ENCODE data around the gene WDR55. TPM values are rescaled to one million over a fixed set of nuclear protein-coding genes. Genes with fewer than 3 reads are reported as not detected.
A peak's percentile ranks its signal among the peaks of the same experiment; 100 is the strongest.
"Not testable (repeated sequence)": the region's sequence is repeated elsewhere in the genome, so short reads cannot be mapped to it uniquely, and the experiment has no call there.

The WDR55 gene
- total RNA-seq, 2 donors from 2014 or later: 38.2 to 46.3 TPM

- DNase-seq: no peak
- no peak for ATAC-seq
- intact Hi-C loops (cut with DNase I, micrococcal nuclease): no loop called here
These were observed 29.6 kb downstream of the WDR55 start for GRCh38 chr5:140694276-140694675.

- DNase-seq: no peak
- intact Hi-C loops (cut with DNase I, micrococcal nuclease): no loop called here
- ATAC-seq: no peak
These were observed 32.3 kb downstream of the WDR55 start for GRCh38 chr5:140696891-140697492.

DNA sequence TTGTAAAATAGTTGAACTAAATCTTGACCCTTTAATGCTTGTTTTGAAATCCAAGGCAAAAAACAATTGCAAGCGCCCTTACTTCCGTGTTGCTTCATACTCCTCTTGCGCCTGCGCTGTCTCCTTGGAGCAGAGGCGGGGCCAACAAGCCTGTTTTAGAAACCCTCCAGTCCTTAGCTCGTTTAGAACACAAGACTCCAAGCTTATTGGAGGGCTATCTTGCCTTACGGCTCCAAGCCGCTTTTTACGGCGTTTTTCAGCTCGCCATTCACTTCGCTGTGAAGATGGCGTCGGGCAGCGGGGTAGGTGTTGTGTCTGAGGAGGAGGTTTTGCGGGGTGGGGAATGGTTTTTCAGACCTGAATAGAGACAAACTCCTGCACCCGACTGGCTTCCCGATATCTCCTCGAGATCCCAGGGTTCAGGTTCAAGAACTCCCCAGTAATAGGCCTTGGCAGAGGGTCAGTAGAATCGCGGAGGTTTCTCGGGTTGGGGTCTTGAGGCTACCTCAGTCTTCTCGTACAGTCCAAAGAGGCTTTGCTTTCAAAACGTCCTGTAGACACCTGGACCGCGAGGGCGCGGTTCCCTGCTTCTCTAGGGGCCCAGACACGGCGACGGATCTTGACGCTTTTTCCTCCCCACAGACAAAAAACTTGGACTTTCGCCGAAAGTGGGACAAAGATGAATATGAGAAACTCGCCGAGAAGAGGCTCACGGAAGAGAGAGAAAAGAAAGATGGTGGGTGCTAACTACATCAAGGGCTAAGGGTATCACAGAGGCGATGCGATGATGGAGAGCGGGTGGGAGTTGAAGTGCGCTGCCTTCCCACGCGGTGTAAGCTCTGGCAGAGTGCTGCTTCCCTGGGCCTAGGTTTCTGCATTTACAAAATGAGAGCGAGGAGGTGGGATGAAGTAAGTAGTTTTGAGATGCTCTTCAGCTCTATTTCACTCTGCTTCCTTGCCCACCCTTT is 35.8 kb downstream of the WDR55 start, which contains the start of gene ZMAT2:
TSS of gene ZMAT2 (plus strand) at position 271 of the 968 bp plus-strand sequence. CDS start at position 285, 14 bp downstream.
- DNase-seq: peak; percentile 96
- intact Hi-C loops (cut with DNase I, micrococcal nuclease): no loop called here
- peak; percentile 99 for ATAC-seq

DNA sequence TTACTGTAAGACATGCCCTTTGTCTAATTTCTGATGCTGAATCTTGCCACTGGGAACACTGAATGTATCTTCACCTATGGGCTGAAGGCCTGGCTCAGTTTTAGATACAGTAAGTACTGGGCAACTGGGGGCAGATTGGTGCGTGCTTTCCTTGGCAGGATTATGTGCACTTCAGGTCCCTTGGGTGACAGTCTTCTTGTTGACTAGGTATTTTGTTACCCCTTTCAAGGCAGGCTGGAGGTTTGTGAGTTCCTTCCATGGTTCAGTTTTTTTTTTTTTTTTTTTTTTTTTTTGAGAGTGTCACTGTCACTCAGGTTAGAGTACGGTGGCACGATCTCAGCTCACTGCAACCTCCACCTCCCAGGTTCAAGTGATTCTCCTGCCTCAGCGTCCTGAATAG is 43.1 kb downstream of the WDR55 start:
- ATAC-seq (no peak), DNase-seq (no peak)
- intact Hi-C loops (cut with DNase I, micrococcal nuclease): no loop called here

- DNase-seq; ATAC-seq; intact Hi-C loops (cut with DNase I, micrococcal nuclease): not testable (repeated sequence)
These were observed 44.1 kb downstream of the WDR55 start for GRCh38 chr5:140708787-140709186.

DNA sequence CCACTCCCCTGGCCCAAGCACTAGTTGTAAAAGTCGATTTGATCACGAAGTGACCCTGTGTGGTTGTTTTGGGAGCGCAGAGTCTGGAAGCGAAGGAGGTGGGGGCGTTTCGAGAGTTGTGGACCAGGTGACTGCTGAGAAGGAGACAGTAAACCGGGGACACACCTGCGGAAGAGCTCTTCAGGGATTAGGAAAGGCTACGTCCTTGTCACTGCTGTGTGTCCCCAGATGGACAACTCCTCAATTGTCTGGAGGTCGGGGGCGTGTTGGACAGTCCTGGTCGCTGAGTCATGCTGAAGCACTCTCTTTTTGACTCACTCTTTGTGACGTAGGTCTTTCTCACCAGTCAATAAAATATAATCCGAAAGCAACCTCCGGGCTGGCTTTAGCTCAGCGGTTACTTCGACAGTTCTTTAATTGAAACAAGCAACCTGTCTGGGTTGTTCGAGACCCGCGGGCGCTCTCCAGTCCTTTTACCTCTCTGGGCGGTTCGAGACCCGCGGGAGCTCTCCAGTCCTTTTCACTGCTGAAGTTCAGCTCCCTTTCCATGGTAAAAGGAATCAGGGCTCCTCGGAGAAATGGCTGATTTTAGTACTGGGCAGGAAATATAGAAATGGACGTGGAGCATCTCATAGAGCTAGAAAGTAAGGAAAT is 46.3 kb downstream of the WDR55 start:
- ATAC-seq: peak; percentile 84
- intact Hi-C loops (cut with DNase I, micrococcal nuclease): no loop called here
- peak; percentile 85 to 90 for DNase-seq

DNA sequence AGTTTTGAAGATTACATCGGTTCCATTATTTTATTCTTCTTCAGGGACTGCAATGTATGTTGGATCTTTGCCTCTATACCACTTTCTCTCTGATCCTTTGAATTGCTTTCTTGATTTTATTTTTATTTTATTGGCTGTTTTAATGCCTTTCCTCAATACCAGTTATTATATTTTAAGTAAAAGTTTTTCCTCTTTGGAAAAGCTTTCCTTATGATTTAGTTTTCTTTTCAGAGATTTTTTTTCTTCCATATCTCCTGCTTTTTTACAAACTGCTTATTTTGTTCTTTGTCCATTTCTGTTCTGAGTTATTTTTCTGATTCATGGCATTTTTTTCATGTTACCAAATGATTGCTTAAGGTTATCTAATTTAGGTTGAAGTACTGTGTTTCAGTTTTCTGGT is 47.1 kb downstream of the WDR55 start:
- DNase-seq: no peak
- intact Hi-C loops (cut with DNase I, micrococcal nuclease): no loop called here
- no peak for ATAC-seq

- intact Hi-C loops (cut with DNase I, micrococcal nuclease): no loop called here
- no peak for DNase-seq
- no peak for ATAC-seq
These were observed 48.9 kb downstream of the WDR55 start for GRCh38 chr5:140713562-140714094.

DNA sequence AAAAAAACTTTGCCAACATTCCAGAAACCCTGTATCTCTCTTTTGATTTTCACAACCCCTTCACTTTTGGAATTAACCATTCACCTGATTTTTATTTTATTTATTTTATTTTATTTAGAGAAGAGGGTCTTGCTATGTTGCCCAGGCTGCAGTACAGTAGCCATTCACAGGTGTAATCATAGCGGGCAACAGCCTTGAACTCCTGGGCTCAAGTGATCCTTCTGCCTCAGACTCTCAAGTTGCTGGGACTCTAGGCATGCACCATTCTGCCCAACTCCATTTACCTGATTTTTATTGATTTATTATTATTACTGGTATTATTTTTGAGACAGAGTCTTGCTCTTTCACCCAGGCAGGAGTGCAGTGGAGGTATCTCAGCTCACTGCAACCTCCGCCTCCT is 51.5 kb downstream of the WDR55 start:
- DNase-seq; ATAC-seq; intact Hi-C loops (cut with DNase I, micrococcal nuclease): not testable (repeated sequence)

- intact Hi-C loops (cut with DNase I, micrococcal nuclease): no loop called here
- no peak for ATAC-seq
- no peak for DNase-seq
These were observed 53.5 kb downstream of the WDR55 start for GRCh38 chr5:140718266-140718592.

- ATAC-seq; DNase-seq; intact Hi-C loops (cut with DNase I, micrococcal nuclease): not testable (repeated sequence)
These were observed 56.0 kb downstream of the WDR55 start for GRCh38 chr5:140720738-140721137.

GRCh38 chr5:140721395-140721794 is 56.7 kb downstream of the WDR55 start:
- ATAC-seq; DNase-seq; intact Hi-C loops (cut with DNase I, micrococcal nuclease): not testable (repeated sequence)

Small RNAs within 50 kb of the gene (microRNA-seq; reads per million reads assigned to microRNA genes)
- 3.2 to 4.1 reads per million in 2 donors for gene MIR3655

Other genes with a start within 250 kb of the WDR55 start
- gene EIF4EBP3, start 117.2 kb upstream of the WDR55 start, total RNA-seq: 10 to 100 TPM; 27.2 to 32.9 TPM
- gene SRA1, start 107.4 kb upstream of the WDR55 start, total RNA-seq: 10 to 100 TPM; 25.1 to 39.0 TPM
- gene APBB3, start 100.3 kb upstream of the WDR55 start, total RNA-seq: 10 to 100 TPM; 19.6 to 26.5 TPM
- gene SLC35A4, start 100.1 kb upstream of the WDR55 start, total RNA-seq: 100 to 1,000 TPM in 1 of 2 donors, 10 to 100 TPM in 1; 89.7 to 121 TPM
- gene CD14, start 31.7 kb upstream of the WDR55 start, total RNA-seq: 10 to 100 TPM; 35.5 to 65.7 TPM
- 10 to 100 TPM; 11.4 to 16.1 TPM for gene TMCO6, start 25.5 kb upstream of the WDR55 start, total RNA-seq
- gene NDUFA2, start 17.3 kb upstream of the WDR55 start, total RNA-seq: 10 to 100 TPM; 88.1 to 89.3 TPM
- gene IK, start 17.1 kb upstream of the WDR55 start, total RNA-seq: 10 to 100 TPM; 60.4 to 77.4 TPM
- gene DND1, start 8.7 kb downstream of the WDR55 start, total RNA-seq: 1 to 10 TPM in 1 of 2 donors, under 1 TPM in 1; 0.78 to 1.0 TPM
- 10 to 100 TPM; 48.6 to 53.7 TPM for gene HARS1, start 26.5 kb downstream of the WDR55 start, total RNA-seq
- gene HARS2, start 26.6 kb downstream of the WDR55 start, total RNA-seq: 10 to 100 TPM; 37.6 to 38.9 TPM
- gene ZMAT2, start 35.5 kb downstream of the WDR55 start, total RNA-seq: 10 to 100 TPM; 41.4 to 49.9 TPM
- not detected for gene PCDHA1, start 121.2 kb downstream of the WDR55 start, total RNA-seq
- gene PCDHA2, start 129.9 kb downstream of the WDR55 start, total RNA-seq: not detected
- under 1 TPM; 0.06 to 0.28 TPM for gene PCDHA3, start 136.2 kb downstream of the WDR55 start, total RNA-seq
- gene PCDHA4, start 142.2 kb downstream of the WDR55 start, total RNA-seq: 1 to 10 TPM in 1 of 2 donors, under 1 TPM in 1; 0.39 to 1.1 TPM
- under 1 TPM; 0.06 to 0.09 TPM for gene PCDHA5, start 156.7 kb downstream of the WDR55 start, total RNA-seq
- gene PCDHA6, start 163.1 kb downstream of the WDR55 start, total RNA-seq: under 1 TPM; 0.22 to 0.31 TPM
- under 1 TPM; 0.17 to 0.27 TPM for gene PCDHA7, start 169.4 kb downstream of the WDR55 start, total RNA-seq
- gene PCDHA8, start 176.3 kb downstream of the WDR55 start, total RNA-seq: not detected
- gene PCDHA9, start 183.5 kb downstream of the WDR55 start, total RNA-seq: under 1 TPM; 0.08 to 0.15 TPM
- gene PCDHA10, start 191.0 kb downstream of the WDR55 start, total RNA-seq: under 1 TPM; 0.20 to 0.24 TPM
- under 1 TPM; 0.08 to 0.09 TPM for gene PCDHA11, start 204.1 kb downstream of the WDR55 start, total RNA-seq
- under 1 TPM; 0.08 to 0.18 TPM for gene PCDHA12, start 210.4 kb downstream of the WDR55 start, total RNA-seq
- gene PCDHA13, start 217.2 kb downstream of the WDR55 start, total RNA-seq: under 1 TPM in 1 of 2 donors, not detected in 1; 0.12 TPM

Measured in left colon (tissue), 2 donors.